ENCODE measurements around the gene CRIP2. TPM values are rescaled to one million over a fixed set of nuclear protein-coding genes. Genes with fewer than 3 reads are reported as not detected.
A peak's percentile ranks its signal among the peaks of the same experiment; 100 is the strongest.

The CRIP2 gene
- total and polyA plus RNA-seq, 7 donors = 23.1 to 71.8 (median 32.2) TPM

- no peak overlapping the region for H3K27ac ChIP-seq
- no peaks in the 10 kb centered on the region for H3K9me3 ChIP-seq
- H3K36me3 ChIP-seq (ENCODE audit: insufficient read depth in 1 of 2, low read depth in 1 of 2) = no peaks in the 10 kb centered on the region
- H3K27me3 ChIP-seq (ENCODE audit: insufficient read depth in 3 of 3, low read length in 2 of 3) = peaks cover 0 to 28% (median 4%) of the 10 kb centered on the region in 3 donors
- intact Hi-C loops (cut with DNase I) = loop anchor here in 1 of 2 donors (10.0 kb wide), 1 partner anchor 75 kb away; no protein-coding TSS in a partner anchor
- no peak for TF ChIP-seq CTCF (IDR thresholded peaks at IDR 0.05)
- DNase-seq = peak in 1 of 2 donors; percentile 5
- 61 to 64% (median 62%) methylated on average over 14 of the region's 14 CpGs for WGBS, 3 donors
- no peaks in the 10 kb centered on the region for H3K4me1 ChIP-seq
- ATAC-seq = no peak
- no peak overlapping the region for H3K4me3 ChIP-seq
These were observed 45.5 kb downstream of the CRIP2 start for GRCh38 chr14:105519946-105520698.

GRCh38 chr14:105525326-105525725 lies 50.7 kb downstream of the CRIP2 start:
- Histone ChIP-seq H3K9me3 (no peaks in the 10 kb centered on the region), H3K36me3 (ENCODE audit: insufficient read depth in 1 of 2, low read depth in 1 of 2) (no peaks in the 10 kb centered on the region), H3K4me1 (peaks cover 17% of the 10 kb centered on the region), H3K27ac (no peak overlapping the region), H3K27me3 (ENCODE audit: insufficient read depth in 3 of 3, low read length in 2 of 3) (peaks cover 0 to 55% (median 10%) of the 10 kb centered on the region in 3 donors), H3K4me3 (no peak overlapping the region)
- WGBS, 3 donors = 88 to 90% (median 89%) methylated on average over 9 of the region's 9 CpGs
- ATAC-seq (no peak), DNase-seq (peak in 1 of 2 donors; percentile 5)
- intact Hi-C loops (cut with DNase I) = loop anchor here (5.0 to 10.0 kb wide), 2 partner anchors 33 to 81 kb away; partner anchors contain the start of gene TEDC1 (in 1 of the 2)
- no peak for TF ChIP-seq CTCF (IDR thresholded peaks at IDR 0.05)

GRCh38 chr14:105525861-105526775 lies 51.5 kb downstream of the CRIP2 start, which contains the start of gene TMEM121:
Gene TMEM121 (plus strand): TSS chr14:105526583. CDS start chr14:105528835, 2,252 bp downstream.
- intact Hi-C loops (cut with DNase I) = loop anchor here (5.0 to 10.0 kb wide), 2 partner anchors 34 to 81 kb away; partner anchors contain the start of gene TEDC1 (in 1 of the 2)
- Histone ChIP-seq H3K4me1 (peaks cover 17% of the 10 kb centered on the region), H3K9me3 (no peaks in the 10 kb centered on the region), H3K36me3 (ENCODE audit: insufficient read depth in 1 of 2, low read depth in 1 of 2) (no peaks in the 10 kb centered on the region), H3K27ac (no peak within 1 kb of the TSS), H3K27me3 (ENCODE audit: insufficient read depth in 3 of 3, low read length in 2 of 3) (peaks cover 0 to 55% (median 12%) of the 10 kb centered on the region in 3 donors), H3K4me3 (peak within 1 kb of the TSS; percentile 77)
- peak in 1 of 2 donors; percentile 58 for DNase-seq
- WGBS, 3 donors = 1 to 2% (median 2%) methylated on average over 21 to 88 of the region's 88 CpGs
- no peak for TF ChIP-seq CTCF (IDR thresholded peaks at IDR 0.05)
- ATAC-seq = no peak

- Histone ChIP-seq H3K27ac (no peak overlapping the region), H3K4me3 (peak overlapping the region; percentile 77), H3K36me3 (ENCODE audit: insufficient read depth in 1 of 2, low read depth in 1 of 2) (no peaks in the 10 kb centered on the region), H3K27me3 (ENCODE audit: insufficient read depth in 3 of 3, low read length in 2 of 3) (peaks cover 0 to 52% (median 12%) of the 10 kb centered on the region in 3 donors), H3K4me1 (peaks cover 17% of the 10 kb centered on the region), H3K9me3 (no peaks in the 10 kb centered on the region)
- DNase-seq (peak in 1 of 2 donors; percentile 54), ATAC-seq (peak in 1 of 4 donors; percentile 6)
- WGBS, 3 donors = 3 to 8% (median 4%) methylated on average over 33 to 48 of the region's 48 CpGs
- intact Hi-C loops (cut with DNase I) = loop anchor here (5.0 to 10.0 kb wide), 2 partner anchors 35 to 82 kb away; partner anchors contain the start of gene TEDC1 (in 1 of the 2)
- no peak for TF ChIP-seq CTCF (IDR thresholded peaks at IDR 0.05)
These were observed 52.3 kb downstream of the CRIP2 start for GRCh38 chr14:105526776-105527380.
